ENCODE measurements around the gene GLI3. TPM values are rescaled to one million over a fixed set of nuclear protein-coding genes. Genes with fewer than 3 reads are reported as not detected.

Gene GLI3
- total RNA-seq, 1 experiment from 2014 or later = 45.0 TPM

DNA sequence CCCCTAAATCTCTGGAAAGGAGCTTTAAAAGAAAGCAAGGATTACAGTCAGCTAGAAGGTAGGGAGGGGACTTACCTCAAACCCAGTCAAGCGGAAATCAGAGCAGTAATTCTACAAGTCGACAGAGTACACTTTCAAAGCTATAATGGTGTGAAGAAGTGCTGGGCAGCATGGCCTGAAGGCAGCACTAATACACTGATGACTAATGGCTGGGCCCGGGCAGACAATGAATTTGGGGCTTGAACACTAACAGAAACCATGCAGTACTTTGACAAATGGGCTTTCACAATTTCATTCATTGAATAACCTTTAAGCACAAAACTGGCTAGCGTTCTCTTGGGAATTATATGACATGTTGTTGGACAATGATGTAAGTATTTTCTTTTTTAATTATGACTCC is 4.7 kb downstream of the GLI3 start:
- Histone ChIP-seq H4K5ac (ENCODE audit: insufficient read length, low read depth, low read length) (no peak overlapping the region), H3K14ac (ENCODE audit: insufficient read depth, low read length) (no peak overlapping the region), H3K23ac (ENCODE audit: insufficient read length, low read depth, low read length) (no peak overlapping the region), H2AFZ (ENCODE audit: low read length) (no peak overlapping the region), H4K8ac (replicated peaks; ENCODE audit: insufficient read length, low read depth, low read length) (no peak overlapping the region), H3K56ac (ENCODE audit: insufficient read length, low read depth, low read length) (no peak overlapping the region), H2AK5ac (ENCODE audit: insufficient read length, low read length) (no peak overlapping the region), H3K4ac (ENCODE audit: low read depth, low read length) (no peak overlapping the region), H4K91ac (ENCODE audit: insufficient read length, low read depth, low read length) (no peak overlapping the region), H3K23me2 (ENCODE audit: insufficient read length, low read depth, low read length, poor library complexity, severe bottlenecking) (peaks cover 25% of the 10 kb centered on the region), H3K27ac (ENCODE audit: insufficient read length, low read depth, low read length) (no peak overlapping the region), H2BK5ac (ENCODE audit: insufficient read length, low read length) (no peak overlapping the region), H2BK12ac (ENCODE audit: insufficient read length, low read depth, low read length) (no peak overlapping the region), H3K9ac (ENCODE audit: extremely low read depth, insufficient read length, low read length) (no peak overlapping the region), H3K79me2 (ENCODE audit: insufficient read depth, low read length) (peaks cover 4% of the 10 kb centered on the region; the same call in 1 of the 2 replicates), H3K4me2 (ENCODE audit: insufficient read depth, insufficient read length, low read length) (no peak overlapping the region), H2BK120ac (ENCODE audit: low read depth, low read length, poor library complexity, severe bottlenecking) (no peak overlapping the region), H2BK20ac (ENCODE audit: low read depth, low read length, poor library complexity, severe bottlenecking) (no peak overlapping the region), H4K20me1 (ENCODE audit: control insufficient read depth, insufficient read depth, insufficient read length) (no peaks in the 10 kb centered on the region), H2BK15ac (ENCODE audit: low read depth, low read length) (no peak overlapping the region), H3K18ac (ENCODE audit: insufficient read length, low read depth, low read length) (no peak overlapping the region), H3K79me1 (ENCODE audit: insufficient read depth, low read depth, low read length, poor library complexity, severe bottlenecking) (no peaks in the 10 kb centered on the region), H3K27me3 (ENCODE audit: insufficient read depth, low read length) (no peaks in the 10 kb centered on the region), H3T11ph (ENCODE audit: low read length) (no peak overlapping the region), H3K4me1 (ENCODE audit: insufficient read depth, low read length) (peaks cover 14% of the 10 kb centered on the region; the same call in 1 of the 2 replicates), H3K9me3 (ENCODE audit: control insufficient read depth, low read depth, low read length) (no peaks in the 10 kb centered on the region)
- Mint-ChIP-seq H3K9me3 (peaks cover 0 to 1% of the 10 kb centered on the region in 2 experiments; a peak in 1 of 5 replicates), H3K27ac (peak overlapping the region in 2 of 3 experiments; percentile 51 to 62; a peak in 3 of 7 replicates), H3K27me3 (ENCODE audit: low read depth) (no peaks in the 10 kb centered on the region; the same call in 1 of the 2 replicates), H3K36me3 (ENCODE audit: insufficient read depth in 1 of 3, low read depth in 3 of 3) (peaks cover 0 to 1% (median 0%) of the 10 kb centered on the region in 3 experiments; a peak in 1 of 7 replicates), H3K4me3 (peak overlapping the region in 1 of 2 experiments; percentile 60; a peak in 3 of 5 replicates), H3K4me1 (peaks cover 80 to 83% of the 10 kb centered on the region in 2 experiments)
- WGBS (ENCODE audit: extremely low coverage, insufficient read length, low lambda C conversion rate) = no CpG with 5 or more reads among the region's 4 CpGs
- TF ChIP-seq, protein P1, sequence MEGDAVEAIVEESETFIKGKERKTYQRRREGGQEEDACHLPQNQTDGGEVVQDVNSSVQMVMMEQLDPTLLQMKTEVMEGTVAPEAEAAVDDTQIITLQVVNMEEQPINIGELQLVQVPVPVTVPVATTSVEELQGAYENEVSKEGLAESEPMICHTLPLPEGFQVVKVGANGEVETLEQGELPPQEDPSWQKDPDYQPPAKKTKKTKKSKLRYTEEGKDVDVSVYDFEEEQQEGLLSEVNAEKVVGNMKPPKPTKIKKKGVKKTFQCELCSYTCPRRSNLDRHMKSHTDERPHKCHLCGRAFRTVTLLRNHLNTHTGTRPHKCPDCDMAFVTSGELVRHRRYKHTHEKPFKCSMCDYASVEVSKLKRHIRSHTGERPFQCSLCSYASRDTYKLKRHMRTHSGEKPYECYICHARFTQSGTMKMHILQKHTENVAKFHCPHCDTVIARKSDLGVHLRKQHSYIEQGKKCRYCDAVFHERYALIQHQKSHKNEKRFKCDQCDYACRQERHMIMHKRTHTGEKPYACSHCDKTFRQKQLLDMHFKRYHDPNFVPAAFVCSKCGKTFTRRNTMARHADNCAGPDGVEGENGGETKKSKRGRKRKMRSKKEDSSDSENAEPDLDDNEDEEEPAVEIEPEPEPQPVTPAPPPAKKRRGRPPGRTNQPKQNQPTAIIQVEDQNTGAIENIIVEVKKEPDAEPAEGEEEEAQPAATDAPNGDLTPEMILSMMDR (conservative IDR thresholded peaks at IDR 0.05) = no peak
- DNase-seq = no peak
